DOHH2 (cell line): Measurements from ENCODE around the gene A4GNT.
A peak's percentile ranks its signal among the peaks of the same experiment; 100 is the strongest.

Experiments used
- H3F3A ChIP-seq: fragments of 200-600 bp; sonication (generic), shearing (Covaris generic); 2 replicates; pipeline ENCODE4 v1.6.0; 2016; ENCODE audit warnings: antibody characterized with exemption, mild to moderate bottlenecking; ENCODE audit not compliant: control insufficient read depth, insufficient read depth
- H3K27ac ChIP-seq: fragments of 200-600 bp; sonication (generic); 2 replicates; pipeline ENCODE4 v1.5.1; 2014; ENCODE audit warnings: low read depth, mild to moderate bottlenecking, low read length, moderate library complexity
- H3K27me3 ChIP-seq: fragments of 200-600 bp; sonication (generic); 2 replicates; pipeline ENCODE4 v1.6.1; 2014; ENCODE audit warnings: mild to moderate bottlenecking, low read length, mixed read lengths; ENCODE audit not compliant: control insufficient read depth
- H3K36me3 ChIP-seq: fragments of 200-600 bp; sonication (generic); 2 replicates; pipeline ENCODE4 v1.6.1; 2014; ENCODE audit warnings: mild to moderate bottlenecking, low read length, moderate library complexity, mixed read lengths; ENCODE audit not compliant: control insufficient read depth
- H3K4me1 ChIP-seq: fragments of 200-600 bp; sonication (generic); 2 replicates; pipeline ENCODE4 v1.6.1; 2014; ENCODE audit warnings: mild to moderate bottlenecking, low read length, mixed read lengths; ENCODE audit not compliant: control insufficient read depth
- H3K4me2 ChIP-seq: fragments of 200-600 bp; sonication (generic); 2 replicates; pipeline ENCODE4 v1.6.0; 2014; ENCODE audit warnings: mild to moderate bottlenecking, low read length, moderate library complexity
- H3K4me3 ChIP-seq: fragments of 200-600 bp; sonication (generic); 2 replicates; pipeline ENCODE4 v1.5.1; 2014; ENCODE audit warnings: mild to moderate bottlenecking, low read length, mixed read lengths
- H3K79me2 ChIP-seq: fragments of 200-600 bp; sonication (generic); 2 replicates; pipeline ENCODE4 v1.6.1; 2014; ENCODE audit warnings: mild to moderate bottlenecking, low read length, mixed read lengths; ENCODE audit not compliant: control insufficient read depth
- H3K9me2 ChIP-seq: fragments of 200-600 bp; sonication (generic); replicated peaks from 2 replicates; pipeline ENCODE4 v1.6.1; 2014; ENCODE audit warnings: mild to moderate bottlenecking, low read length, mixed read lengths; ENCODE audit not compliant: control insufficient read depth
- H3K9me3 ChIP-seq: fragments of 200-600 bp; sonication (generic); 2 replicates; pipeline ENCODE4 v1.6.1; 2014; ENCODE audit warnings: antibody characterized with exemption, low read length, mixed read lengths; ENCODE audit not compliant: control insufficient read depth, insufficient read depth
- H4K20me1 ChIP-seq: fragments of 200-600 bp; sonication (generic); 2 replicates; pipeline ENCODE4 v1.6.0; 2014; ENCODE audit warnings: low read depth, mild to moderate bottlenecking, antibody characterized with exemption, low read length, moderate library complexity; ENCODE audit not compliant: control insufficient read depth, insufficient read depth
- CTCF ChIP-seq: fragments of 200-600 bp; sonication (generic); IDR thresholded peaks from one replicate; pipeline ENCODE4 v1.5.1; 2014; ENCODE audit warnings: antibody characterized with exemption, mild to moderate bottlenecking, low read depth, low read length; ENCODE audit not compliant: poor library complexity, severe bottlenecking
- EZH2phosphoT487 ChIP-seq: fragments of 200-600 bp; sonication (generic); IDR thresholded peaks from 2 replicates; pipeline ENCODE4 v1.6.1; 2017; ENCODE audit warnings: borderline replicate concordance, mild to moderate bottlenecking, antibody characterized with exemption, low read length, moderate library complexity, mixed read lengths

The A4GNT gene

GRCh38 chr3:138097192-138098172 is 34.7 kb downstream of the A4GNT start:
- Histone ChIP-seq H3K4me1 (no peaks in the 10 kb centered on the region), H3K4me3 (no peak overlapping the region), H3K36me3 (no peaks in the 10 kb centered on the region), H3K79me2 (no peaks in the 10 kb centered on the region), H3F3A (no peaks in the 10 kb centered on the region), H3K27me3 (peaks cover 4% of the 10 kb centered on the region; the same call in 1 of the 2 replicates), H3K27ac (no peak overlapping the region), H3K4me2 (no peak overlapping the region), H3K9me3 (no peaks in the 10 kb centered on the region), H3K9me2 (no peaks in the 10 kb centered on the region), H4K20me1 (no peaks in the 10 kb centered on the region)
- no peak for TF ChIP-seq EZH2phosphoT487
- peak; percentile 50 for TF ChIP-seq CTCF

GRCh38 chr3:138093721-138094120 is 38.5 kb downstream of the A4GNT start:
- no peaks in the 10 kb centered on the region for H3K4me1 ChIP-seq
- H3K27ac ChIP-seq: no peak overlapping the region
- no peaks in the 10 kb centered on the region for H4K20me1 ChIP-seq
- no peaks in the 10 kb centered on the region for H3K36me3 ChIP-seq
- H3K4me3 ChIP-seq: no peak overlapping the region
- TF ChIP-seq CTCF: no peak
- no peak for TF ChIP-seq EZH2phosphoT487
- H3K9me2 ChIP-seq: no peaks in the 10 kb centered on the region
- no peak overlapping the region for H3K4me2 ChIP-seq
- no peaks in the 10 kb centered on the region for H3K79me2 ChIP-seq
- no peaks in the 10 kb centered on the region for H3F3A ChIP-seq
- H3K27me3 ChIP-seq: peaks cover 4% of the 10 kb centered on the region; the same call in 1 of the 2 replicates
- no peaks in the 10 kb centered on the region for H3K9me3 ChIP-seq

- no peak for TF ChIP-seq EZH2phosphoT487
- no peak for TF ChIP-seq CTCF
- no peaks in the 10 kb centered on the region for H3K9me3 ChIP-seq
- H3K79me2 ChIP-seq: no peaks in the 10 kb centered on the region
- no peak overlapping the region for H3K27ac ChIP-seq
- no peaks in the 10 kb centered on the region for H3K9me2 ChIP-seq
- H4K20me1 ChIP-seq: no peaks in the 10 kb centered on the region
- H3F3A ChIP-seq: no peaks in the 10 kb centered on the region
- peaks cover 6% of the 10 kb centered on the region; the same call in 1 of the 2 replicates for H3K27me3 ChIP-seq
- no peak overlapping the region for H3K4me2 ChIP-seq
- H3K4me1 ChIP-seq: no peaks in the 10 kb centered on the region
- H3K4me3 ChIP-seq: no peak overlapping the region
- H3K36me3 ChIP-seq: no peaks in the 10 kb centered on the region
Observed at GRCh38 chr3:138092023-138092422, 40.2 kb downstream of the A4GNT start.
